IPS-18a (cell line): ENCODE measurements around the gene SIT1.
"Not testable (repeated sequence)": the region's sequence is repeated elsewhere in the genome, so short reads cannot be mapped to it uniquely, and the experiment has no call there.

Source experiments
- H3K27ac ChIP-seq: one replicate; pipeline ENCODE4 v1.5.1; 2013; ENCODE audit warnings: low read length
- H3K27me3 ChIP-seq: one replicate; pipeline ENCODE4 v1.6.1; 2013; ENCODE audit warnings: mild to moderate bottlenecking, low read length; ENCODE audit not compliant: control insufficient read depth, insufficient read depth
- H3K36me3 ChIP-seq: one replicate; pipeline ENCODE4 v1.6.1; 2013; ENCODE audit warnings: low read depth, low read length; ENCODE audit not compliant: control insufficient read depth
- H3K4me1 ChIP-seq: one replicate; pipeline ENCODE4 v1.6.1; 2013; ENCODE audit warnings: low read depth, low read length; ENCODE audit not compliant: control insufficient read depth
- H3K4me3 ChIP-seq: one replicate; pipeline ENCODE4 v1.5.1; 2013; ENCODE audit warnings: low read length
- H3K9ac ChIP-seq: one replicate; pipeline ENCODE4 v1.6.1; 2013; ENCODE audit warnings: mild to moderate bottlenecking, low read length, moderate library complexity
- H3K9me3 ChIP-seq: one replicate; pipeline ENCODE4 v1.6.1; 2013; ENCODE audit warnings: low read depth, low read length; ENCODE audit not compliant: control insufficient read depth

Gene SIT1

DNA sequence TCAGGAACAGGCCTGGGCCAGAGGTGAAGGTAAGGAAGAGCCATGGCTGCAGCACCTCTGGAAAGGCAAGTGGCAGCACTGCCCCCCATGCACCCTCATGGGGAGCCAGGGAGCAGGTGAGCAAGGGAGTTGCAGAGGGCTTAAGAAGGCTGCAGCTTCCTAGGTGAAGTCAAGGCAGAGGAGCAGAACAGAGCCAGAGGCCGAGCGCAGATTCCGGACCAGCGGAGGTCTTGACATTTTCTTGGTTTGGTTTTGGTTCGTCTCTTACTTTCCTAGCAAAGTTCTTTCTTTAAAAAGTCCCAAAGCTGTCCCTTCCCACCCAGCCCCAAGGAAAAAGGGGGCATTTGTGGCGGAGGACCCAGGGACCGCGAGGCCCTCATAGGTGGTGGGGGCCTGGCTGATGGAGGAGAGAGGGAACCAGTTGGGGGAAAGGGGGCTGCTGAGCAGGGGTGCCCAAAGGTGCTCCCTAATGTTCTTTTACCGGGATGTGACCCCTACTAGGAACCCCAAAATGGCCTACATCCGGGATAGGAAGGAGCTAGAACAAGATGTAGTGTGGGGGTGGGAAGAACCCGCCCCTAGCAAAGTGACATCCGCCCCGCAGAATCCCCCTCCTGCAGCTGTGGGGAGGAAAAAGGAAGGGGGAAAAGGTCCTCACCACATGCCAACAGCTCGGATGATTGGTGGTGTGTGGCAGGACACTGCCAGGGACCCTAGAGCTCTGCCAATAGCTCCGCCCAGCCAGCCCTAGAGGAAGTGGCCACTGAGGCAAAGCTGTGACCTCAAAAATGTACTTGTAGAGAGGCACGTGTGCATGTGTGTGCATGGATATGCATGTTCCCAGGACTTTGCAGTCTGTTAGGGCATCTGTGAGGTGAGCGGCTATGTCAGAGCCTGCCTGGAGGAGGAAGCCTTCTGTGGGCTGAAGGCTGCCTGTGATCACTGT lies 31.6 kb downstream of the SIT1 start:
- peaks cover 27% of the 10 kb centered on the region for H3K27me3 ChIP-seq
- no peak overlapping the region for H3K27ac ChIP-seq
- peaks cover 4% of the 10 kb centered on the region for H3K4me1 ChIP-seq
- H3K9me3 ChIP-seq, result no peaks in the 10 kb centered on the region
- no peak overlapping the region for H3K4me3 ChIP-seq
- no peak overlapping the region for H3K9ac ChIP-seq
- no peaks in the 10 kb centered on the region for H3K36me3 ChIP-seq

DNA sequence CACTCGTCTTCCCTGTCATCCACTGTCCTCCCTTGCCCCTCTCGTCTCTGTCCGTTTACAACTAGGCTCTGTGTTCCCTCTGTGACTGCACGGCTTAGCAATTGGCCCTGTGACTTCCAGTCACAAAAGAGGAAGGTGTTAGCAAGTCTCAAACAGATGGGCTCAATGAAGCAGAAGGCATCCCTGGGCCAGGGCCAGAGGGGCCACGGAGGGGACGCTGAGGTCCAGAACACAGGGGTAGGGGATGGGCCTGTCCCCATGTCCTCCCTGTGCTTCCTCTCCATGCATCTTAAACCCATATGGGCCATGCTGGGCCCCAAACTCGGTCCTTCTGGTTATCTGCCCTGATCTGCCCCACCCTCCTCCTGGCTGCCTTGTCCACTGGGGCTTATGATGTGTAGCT lies 32.4 kb downstream of the SIT1 start, which contains the start of gene CD72:
TSS of gene CD72 (minus strand) at position 89 of the 403 bp plus-strand sequence. CDS start 110 bp downstream, outside the sequence.
- H3K36me3 ChIP-seq, result no peaks in the 10 kb centered on the region
- no peaks in the 10 kb centered on the region for H3K9me3 ChIP-seq
- H3K4me3 ChIP-seq, result peak within 1 kb of the TSS; percentile 65
- peaks cover 30% of the 10 kb centered on the region for H3K27me3 ChIP-seq
- H3K9ac ChIP-seq, result peak within 1 kb of the TSS; percentile 30
- H3K4me1 ChIP-seq, result peaks cover 4% of the 10 kb centered on the region
- H3K27ac ChIP-seq, result no peak within 1 kb of the TSS

DNA sequence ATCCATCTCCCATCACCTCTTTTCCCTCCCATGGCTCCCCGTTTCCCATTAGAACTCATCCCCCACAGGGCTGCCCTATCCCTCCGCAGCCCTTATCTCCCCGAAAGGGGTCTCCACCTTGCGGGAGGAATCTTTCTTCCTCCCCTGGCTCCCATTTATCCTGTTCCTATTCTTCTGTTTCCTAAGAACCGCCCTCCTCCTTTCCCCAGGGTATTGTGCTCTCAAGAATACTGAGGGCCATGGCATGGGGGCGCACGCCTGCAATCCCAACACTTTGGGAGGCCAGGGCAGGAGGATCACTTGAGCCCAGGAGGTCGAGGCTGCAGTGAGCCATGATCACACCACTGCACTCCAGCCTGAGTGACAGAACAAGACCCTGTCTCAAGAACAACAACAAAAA lies 33.2 kb downstream of the SIT1 start:
- peaks cover 4% of the 10 kb centered on the region for H3K4me1 ChIP-seq
- no peaks in the 10 kb centered on the region for H3K9me3 ChIP-seq
- H3K27me3 ChIP-seq, result peaks cover 30% of the 10 kb centered on the region
- H3K9ac ChIP-seq, result peak overlapping the region; percentile 30
- H3K4me3 ChIP-seq, result peak overlapping the region; percentile 65
- H3K27ac ChIP-seq, result no peak overlapping the region
- no peaks in the 10 kb centered on the region for H3K36me3 ChIP-seq

GRCh38 chr9:35616681-35617459 lies 33.9 kb downstream of the SIT1 start:
- Histone ChIP-seq H3K27ac (no peak overlapping the region), H3K4me3 (peak overlapping the region; percentile 65)

GRCh38 chr9:35615981-35616680 lies 34.6 kb downstream of the SIT1 start:
- no peak overlapping the region for H3K27ac ChIP-seq
- H3K9ac ChIP-seq, result no peak overlapping the region
- H3K9me3 ChIP-seq, result no peaks in the 10 kb centered on the region
- H3K27me3 ChIP-seq, result peaks cover 30% of the 10 kb centered on the region
- peak overlapping the region; percentile 65 for H3K4me3 ChIP-seq
- H3K36me3 ChIP-seq, result no peaks in the 10 kb centered on the region
- peaks cover 4% of the 10 kb centered on the region for H3K4me1 ChIP-seq

More at GRCh38 chr9:35616681-35617459, 33.9 kb downstream of the SIT1 start:
- Histone ChIP-seq H3K36me3 (no peaks in the 10 kb centered on the region), H3K27me3 (peaks cover 30% of the 10 kb centered on the region), H3K9me3 (no peaks in the 10 kb centered on the region), H3K9ac (peak overlapping the region; percentile 30), H3K4me1 (peaks cover 4% of the 10 kb centered on the region)

DNA sequence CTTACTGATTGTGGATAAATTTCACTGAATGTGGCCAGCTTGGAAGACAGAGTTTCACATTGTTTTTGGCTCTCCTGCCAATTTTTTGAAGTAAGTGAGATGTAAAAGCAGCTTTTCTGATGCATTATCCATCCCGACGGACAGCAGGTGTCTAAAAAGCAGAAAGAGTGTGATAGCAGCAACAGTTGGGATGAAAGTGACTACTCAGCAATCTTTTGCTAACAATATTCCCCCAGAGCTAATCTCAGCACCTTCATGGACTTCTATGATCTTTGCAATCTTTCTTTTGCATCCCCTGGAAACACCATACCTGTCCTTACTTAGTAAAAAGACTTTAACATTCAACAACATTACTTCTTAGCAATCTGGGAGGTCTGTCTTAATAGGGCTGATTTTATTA lies 37.9 kb downstream of the SIT1 start:
- Histone ChIP-seq H3K27me3 (peaks cover 26% of the 10 kb centered on the region), H3K4me1 (peaks cover 4% of the 10 kb centered on the region), H3K27ac (no peak overlapping the region), H3K4me3 (no peak overlapping the region), H3K9me3 (no peaks in the 10 kb centered on the region), H3K36me3 (peaks cover 14% of the 10 kb centered on the region), H3K9ac (no peak overlapping the region)

- not testable (repeated sequence) for H3K4me1 ChIP-seq, H3K4me3 ChIP-seq, H3K9ac ChIP-seq, H3K9me3 ChIP-seq, H3K27ac ChIP-seq
- Histone ChIP-seq H3K36me3 (peaks cover 15% of the 10 kb centered on the region), H3K27me3 (peaks cover 18% of the 10 kb centered on the region)
Observed at GRCh38 chr9:35612066-35612465, 38.7 kb downstream of the SIT1 start.

DNA sequence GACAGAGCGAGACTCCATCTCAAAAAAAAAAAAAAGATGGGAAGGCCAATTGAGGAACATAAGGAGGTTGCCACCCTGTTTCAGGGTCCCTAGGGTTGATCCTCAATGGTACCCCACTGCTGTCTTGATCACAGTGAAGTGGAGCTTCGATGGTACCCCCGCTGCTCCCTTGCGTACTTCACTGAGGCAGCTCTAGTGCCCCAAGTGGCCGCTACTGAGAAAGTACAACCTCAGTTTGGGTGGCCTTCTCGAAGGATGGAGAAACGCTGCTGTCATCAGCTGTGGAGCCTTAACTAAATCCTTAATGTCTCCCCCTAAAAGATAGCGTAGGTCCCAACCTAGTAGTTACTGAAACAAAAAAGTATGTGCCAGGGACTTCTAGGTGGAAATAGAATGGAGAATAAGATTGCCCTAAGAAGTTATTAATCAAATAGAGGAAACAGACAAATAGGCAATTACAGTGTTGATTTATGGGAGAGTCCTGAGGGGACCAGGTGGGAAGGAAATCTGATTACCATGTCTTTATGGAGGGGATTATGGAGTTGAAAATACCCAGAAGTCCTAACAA lies 39.4 kb downstream of the SIT1 start:
- Histone ChIP-seq H3K27me3 (peaks cover 10% of the 10 kb centered on the region), H3K4me3 (no peak overlapping the region), H3K4me1 (no peaks in the 10 kb centered on the region), H3K9me3 (no peaks in the 10 kb centered on the region), H3K9ac (no peak overlapping the region), H3K36me3 (peaks cover 15% of the 10 kb centered on the region), H3K27ac (no peak overlapping the region)

GRCh38 chr9:35609820-35610163 lies 40.9 kb downstream of the SIT1 start:
- no peak overlapping the region for H3K27ac ChIP-seq
- H3K4me1 ChIP-seq, result no peaks in the 10 kb centered on the region
- H3K9me3 ChIP-seq, result no peaks in the 10 kb centered on the region
- H3K9ac ChIP-seq, result no peak overlapping the region
- H3K4me3 ChIP-seq, result no peak overlapping the region
- H3K36me3 ChIP-seq, result peaks cover 15% of the 10 kb centered on the region
- peaks cover 3% of the 10 kb centered on the region for H3K27me3 ChIP-seq

GRCh38 chr9:35609001-35609819 lies 41.5 kb downstream of the SIT1 start:
- Histone ChIP-seq H3K36me3 (peaks cover 15% of the 10 kb centered on the region), H3K4me3 (no peak overlapping the region), H3K9ac (no peak overlapping the region), H3K27me3 (peaks cover 3% of the 10 kb centered on the region), H3K27ac (no peak overlapping the region), H3K4me1 (no peaks in the 10 kb centered on the region), H3K9me3 (no peaks in the 10 kb centered on the region)
